Stimulated activated CD4-positive, alpha-beta T cell treated with anti-CD3 and anti-CD28 coated beads, TNF-alpha, amount 100 ng/mL, for 24 hours (primary cell): ENCODE results near the gene DPCD.
"Not testable (repeated sequence)": the region's sequence is repeated elsewhere in the genome, so short reads cannot be mapped to it uniquely, and the experiment has no call there.

Experiments
- DNase-seq, 3 experiments: peaks; one replicate each; pipeline ENCODE4 v3.0.0-alpha.2; 2020; ENCODE audit warnings: low read depth in 3 of 3

Gene DPCD

DNA sequence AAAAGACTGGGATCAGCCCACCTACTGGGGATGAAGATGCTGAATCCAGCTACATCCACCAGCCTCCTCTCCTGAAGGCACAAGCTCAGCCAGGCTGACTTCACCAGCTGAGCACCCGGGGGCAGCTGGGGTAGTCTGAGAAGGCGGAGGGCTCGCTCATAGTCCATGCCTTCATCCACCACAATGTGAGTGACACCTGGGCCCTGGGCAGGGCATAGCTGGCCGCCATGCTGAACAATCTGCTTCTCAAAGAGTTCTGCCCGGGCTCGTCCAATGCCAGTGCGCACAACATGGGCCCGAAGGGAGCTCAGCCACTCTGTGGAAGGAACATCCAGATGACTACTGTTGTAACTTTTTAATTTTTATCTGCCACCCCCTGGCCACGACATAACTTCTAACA lies 2.3 kb upstream of the DPCD start:
- no peak for DNase-seq

DNA sequence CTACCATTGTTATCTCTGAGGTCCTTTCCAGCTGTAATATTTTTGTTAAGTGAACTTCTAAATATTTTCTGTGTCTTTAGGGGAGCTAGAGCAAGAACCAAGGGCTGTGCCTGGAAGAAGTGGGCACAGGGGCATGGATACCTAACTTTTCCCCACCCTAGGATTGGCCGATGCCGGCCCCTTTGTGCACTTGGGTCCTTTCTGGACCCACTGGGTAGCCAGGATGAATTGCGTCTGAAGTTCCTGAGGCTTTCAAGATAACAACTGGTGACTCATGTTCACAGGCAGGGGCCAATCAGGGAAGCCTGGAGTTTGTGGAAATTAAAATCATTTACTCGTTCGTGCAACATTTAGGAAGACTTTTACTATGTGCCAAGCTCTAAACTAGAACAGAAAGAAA lies 758 bp downstream of the DPCD start:
- no peak for DNase-seq

DNA sequence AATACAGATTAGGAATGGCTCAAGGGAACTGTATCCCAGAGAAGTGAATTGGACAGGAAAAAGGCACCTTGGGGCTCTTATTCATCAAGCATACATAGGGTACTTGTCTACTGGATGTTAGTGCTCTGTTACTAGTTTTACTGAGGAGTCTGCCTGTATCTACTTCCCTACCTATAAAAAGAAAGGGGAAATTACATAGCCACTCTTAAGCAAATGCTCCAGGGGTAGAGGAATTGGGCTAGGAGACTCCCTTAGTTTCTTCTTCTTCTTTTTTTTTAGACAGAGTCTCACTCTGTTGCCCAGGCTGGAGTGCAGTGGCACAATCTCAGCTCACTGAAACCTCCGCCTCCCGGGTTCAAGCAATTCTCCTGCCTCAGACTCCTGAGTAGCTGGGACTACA lies 5.2 kb downstream of the DPCD start:
- DNase-seq: not testable (repeated sequence)

DNA sequence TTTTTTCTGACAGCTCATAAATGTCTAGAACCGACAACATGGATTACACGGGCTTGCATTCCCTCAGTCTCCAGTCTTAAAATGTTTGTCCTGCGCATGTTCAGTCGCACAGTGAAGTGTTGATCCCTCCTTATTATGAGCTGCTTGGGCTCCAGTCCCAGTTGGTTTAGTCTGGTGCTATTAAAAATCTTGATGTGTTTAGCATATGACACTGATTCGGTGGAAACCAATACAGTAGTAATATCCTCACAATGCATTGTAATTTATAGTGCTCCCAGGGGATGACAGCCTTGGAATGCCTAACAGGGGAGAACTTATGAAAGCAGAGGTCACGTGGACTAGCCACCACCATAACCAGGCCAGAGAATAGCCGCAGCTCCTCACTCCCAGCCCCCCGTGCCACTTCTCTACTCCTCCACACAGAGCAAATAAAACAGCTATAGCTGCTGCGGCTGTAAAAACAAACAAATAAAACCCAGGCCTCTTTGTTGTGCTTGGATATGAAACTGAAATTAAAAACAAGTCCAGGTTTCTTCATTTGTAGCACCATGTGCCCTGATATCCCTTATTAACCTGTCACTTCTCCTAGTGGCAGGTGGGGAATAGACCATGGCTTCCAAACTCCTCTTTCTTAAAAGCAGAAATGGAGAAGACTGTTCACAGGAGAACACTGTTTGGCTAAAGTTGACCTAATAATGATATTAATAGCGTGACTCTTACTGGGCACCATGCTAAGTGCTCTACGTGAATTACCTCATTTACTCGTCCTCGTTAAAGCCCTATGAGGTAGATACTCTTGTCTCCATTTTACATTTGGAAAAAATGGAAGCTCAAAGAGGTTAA lies 7.7 kb downstream of the DPCD start:
- no peak for DNase-seq

DNA sequence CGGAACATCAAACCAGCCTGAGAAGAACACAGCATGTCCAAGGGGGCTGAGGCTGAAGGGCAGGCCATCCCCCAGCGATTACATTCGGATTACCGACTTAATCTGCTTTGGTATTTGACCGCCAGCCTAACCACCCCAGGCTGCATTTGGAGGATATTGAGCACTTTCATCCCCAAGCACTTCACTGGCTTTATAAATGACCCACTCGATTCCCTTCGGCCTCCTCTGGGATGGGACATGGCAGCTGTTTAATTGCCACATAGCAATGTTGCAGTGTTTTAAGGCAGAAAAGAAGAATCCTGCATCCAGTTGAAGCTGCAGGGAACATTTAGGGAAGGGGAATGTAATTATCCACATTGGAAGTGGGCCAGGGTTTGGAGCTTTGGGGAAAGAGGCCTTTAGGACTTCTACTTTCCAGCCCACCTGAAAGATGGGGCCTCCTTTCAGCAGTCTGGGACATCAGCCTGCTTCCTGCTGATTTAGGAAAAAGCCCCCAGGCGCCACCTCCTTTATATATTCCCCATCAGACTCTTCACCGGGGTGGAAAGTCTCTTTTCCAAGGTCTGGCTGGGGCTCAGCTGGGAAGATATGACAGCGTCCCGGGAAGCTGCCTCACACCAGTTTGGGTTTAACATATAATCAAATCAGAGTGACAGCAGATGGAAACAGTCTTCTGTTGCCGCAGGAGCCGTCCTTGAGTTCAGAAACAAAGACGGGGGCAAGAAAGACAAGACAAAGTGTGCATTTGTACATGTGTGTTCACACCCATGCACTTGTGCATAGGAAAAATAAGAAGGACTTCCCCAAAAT lies 9.2 kb downstream of the DPCD start:
- no peak for DNase-seq

DNA sequence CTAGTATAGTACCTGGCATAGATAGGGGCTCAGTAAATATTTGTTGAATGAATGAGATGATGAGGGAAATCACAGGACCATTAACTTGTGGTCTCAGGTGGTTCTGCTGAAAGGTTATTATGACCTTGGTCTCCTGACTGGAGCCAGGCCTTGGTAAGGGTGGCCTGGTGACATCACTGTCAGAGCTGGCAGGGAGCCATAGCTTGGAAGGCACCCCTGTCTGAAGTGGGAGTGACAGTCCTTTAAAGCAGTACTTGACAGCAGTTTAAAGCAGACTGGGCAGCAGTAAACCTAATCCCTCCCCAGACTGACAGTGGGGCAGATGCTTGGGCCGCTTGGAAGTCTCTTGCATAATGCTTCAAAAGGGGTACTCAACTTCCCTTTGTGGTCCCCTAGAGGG lies 13.4 kb downstream of the DPCD start:
- DNase-seq: no peak

DNA sequence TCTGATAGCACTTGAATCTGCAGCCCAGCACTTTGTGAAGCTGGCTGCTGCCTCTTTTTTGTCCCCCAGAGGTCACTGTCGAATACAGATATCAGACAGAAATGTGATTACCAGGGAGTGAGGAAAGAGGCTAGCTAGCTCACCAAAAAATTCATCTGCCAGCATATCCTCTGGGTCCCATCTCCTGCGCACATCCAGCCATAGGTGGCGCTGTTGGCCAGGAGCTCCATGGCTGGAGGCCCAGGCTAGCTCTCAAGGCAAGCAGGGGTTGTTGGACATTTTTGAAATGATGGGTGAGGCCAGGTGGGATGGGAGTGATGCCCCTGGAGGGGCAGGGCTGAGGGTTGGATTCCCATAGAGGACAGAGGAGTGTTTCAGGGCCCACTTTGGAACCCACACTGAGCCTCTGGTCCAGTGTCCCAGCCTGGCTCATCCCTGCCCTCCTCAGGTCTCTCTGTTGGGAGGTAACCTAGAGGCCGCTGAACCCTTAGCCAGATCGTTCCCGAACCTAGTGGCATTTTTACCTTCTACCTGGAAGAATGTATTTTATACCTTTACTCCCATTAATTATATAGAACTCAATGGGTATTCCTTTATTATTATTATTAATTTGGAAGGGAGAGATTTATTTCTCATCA lies 14.8 kb downstream of the DPCD start:
- peak; percentile 44 to 73 (median 46) for DNase-seq

DNA sequence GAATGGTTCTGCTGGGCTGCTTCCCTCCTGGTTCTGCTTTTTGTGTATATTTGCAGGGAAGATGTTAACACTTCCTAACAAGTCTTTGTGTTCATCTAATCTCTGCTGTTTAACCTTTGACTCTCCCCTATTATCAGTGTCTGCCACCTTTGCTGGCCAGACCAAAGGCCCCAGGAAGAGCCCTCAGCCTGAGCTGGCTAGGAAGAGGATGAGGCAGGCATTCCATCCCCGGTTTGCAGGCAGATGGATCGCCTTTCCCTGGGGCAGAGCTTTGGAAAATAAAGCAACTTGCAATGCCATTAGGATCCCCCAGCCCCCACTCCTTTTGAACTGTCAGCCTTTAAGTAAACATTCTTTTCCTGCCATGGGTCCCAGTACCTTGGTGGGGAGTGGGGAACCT lies 19.0 kb downstream of the DPCD start:
- DNase-seq: no peak

DNA sequence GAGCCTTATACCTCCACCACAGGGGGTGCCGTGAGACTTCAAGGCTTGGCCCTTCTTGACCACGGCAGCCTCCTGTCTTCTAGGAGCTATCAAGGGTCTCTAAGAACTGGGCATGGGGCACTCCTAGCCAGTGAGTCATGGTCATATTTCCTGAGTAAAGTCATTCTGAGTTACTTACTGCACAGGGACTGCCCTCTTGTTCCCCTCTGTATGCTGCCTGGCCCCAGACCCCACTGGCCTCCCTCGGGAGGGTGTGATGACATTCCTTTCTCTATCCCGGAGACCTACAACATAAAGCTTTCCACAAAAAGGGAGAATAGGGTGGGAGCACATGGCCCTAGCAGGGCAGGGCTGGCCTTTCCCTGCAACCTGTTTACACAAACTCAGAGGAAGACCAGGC lies 21.4 kb downstream of the DPCD start:
- DNase-seq: no peak

DNA sequence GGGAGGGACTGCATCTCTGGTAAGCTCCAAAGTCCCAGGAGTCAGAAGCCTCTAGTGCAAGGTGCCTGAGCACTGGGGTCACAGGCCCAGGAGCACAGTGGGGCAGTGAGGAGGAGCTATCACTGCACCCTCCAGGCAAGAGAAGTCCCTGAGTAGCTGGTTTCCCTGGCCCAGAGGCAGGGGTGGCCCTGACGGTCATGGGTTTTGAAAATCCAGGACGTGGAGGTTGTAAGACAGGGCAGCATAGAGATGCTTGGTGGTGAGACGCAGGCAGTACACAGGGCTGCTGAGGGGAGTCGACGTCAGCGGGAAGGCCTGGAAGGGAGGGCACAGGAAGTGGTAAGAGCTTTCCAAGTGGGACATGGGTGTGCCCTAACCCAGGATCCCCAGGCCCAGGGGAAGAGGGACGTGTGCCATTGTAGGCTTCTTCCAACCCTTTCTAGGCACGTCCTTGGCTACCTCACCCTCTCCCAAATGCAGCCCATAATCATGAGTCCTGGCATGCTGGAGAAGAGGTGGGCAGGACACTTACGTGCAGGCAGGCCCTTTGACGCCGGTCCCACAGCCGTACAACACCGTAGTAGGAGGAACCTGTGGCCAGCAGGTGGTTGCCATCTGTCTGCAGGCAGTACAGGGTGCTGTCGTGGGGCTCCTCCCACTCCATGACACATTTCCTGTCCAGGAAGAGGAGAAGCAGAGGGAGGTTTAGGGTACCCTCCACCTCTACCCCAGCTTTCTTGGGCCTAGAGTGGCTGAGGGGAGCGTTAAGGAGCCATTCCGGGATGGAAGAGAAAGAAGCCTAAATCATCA lies 23.2 kb downstream of the DPCD start:
- DNase-seq: peak in 1 of 3 experiments; percentile 11

DNA sequence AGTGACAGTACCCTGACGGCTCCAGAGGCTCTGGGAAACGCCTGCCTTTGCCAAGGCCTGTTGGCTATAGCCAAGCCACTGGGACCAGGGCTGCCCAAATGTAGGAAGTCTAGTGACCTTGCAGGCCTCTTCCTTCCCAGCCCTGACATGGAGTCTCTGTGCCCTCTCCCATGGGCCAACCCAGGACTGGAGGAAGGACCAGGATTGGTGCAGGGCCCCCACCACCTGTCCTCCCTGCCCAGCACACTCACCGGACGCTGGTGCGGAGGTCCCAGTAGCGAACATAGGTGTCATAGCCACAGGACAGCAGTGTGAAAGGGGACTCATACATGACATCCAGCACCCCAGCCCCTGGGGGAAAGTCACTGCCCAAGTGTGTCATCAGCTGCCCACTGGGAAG lies 24.0 kb downstream of the DPCD start:
- no peak for DNase-seq

DNA sequence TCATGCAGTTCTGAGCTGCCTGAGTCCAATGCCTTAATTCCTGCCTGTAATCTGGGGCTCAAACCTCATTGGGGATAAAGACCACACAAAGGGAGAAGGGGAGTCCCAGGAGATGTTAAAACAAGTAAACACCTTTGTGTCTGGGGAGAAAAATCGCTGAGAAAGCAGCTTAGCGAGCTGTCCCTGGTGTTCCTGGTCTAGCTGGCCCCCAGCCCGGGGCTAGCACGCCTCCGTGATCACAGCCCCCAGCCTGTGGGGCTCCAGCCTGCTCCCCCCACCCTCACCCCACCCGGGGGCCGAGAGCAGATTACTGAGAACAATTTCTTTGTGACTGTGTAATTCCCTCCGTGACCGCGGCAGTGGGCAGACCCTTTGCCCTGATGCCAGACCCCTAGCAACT lies 24.8 kb downstream of the DPCD start:
- DNase-seq: no peak

DNA sequence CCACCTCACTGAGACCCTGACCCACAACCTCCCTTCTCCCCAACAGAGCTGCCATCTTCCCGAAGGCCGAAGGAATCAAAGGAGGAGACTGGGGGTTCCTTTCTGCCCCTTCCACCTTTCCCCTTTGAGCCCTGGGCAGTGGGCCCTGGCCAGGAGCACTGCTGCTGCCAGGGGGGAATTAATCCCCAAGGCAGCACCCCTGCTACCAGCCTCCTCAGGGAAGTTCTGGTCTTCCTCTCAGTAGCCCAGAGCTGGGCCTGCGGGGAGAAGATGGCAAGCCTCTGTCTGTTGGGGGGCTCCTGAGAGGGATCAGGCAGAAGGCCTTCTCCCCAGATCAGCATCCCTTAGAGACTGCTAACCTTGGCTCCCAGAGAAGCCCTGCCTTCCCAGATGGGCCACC lies 25.5 kb downstream of the DPCD start:
- no peak for DNase-seq

DNA sequence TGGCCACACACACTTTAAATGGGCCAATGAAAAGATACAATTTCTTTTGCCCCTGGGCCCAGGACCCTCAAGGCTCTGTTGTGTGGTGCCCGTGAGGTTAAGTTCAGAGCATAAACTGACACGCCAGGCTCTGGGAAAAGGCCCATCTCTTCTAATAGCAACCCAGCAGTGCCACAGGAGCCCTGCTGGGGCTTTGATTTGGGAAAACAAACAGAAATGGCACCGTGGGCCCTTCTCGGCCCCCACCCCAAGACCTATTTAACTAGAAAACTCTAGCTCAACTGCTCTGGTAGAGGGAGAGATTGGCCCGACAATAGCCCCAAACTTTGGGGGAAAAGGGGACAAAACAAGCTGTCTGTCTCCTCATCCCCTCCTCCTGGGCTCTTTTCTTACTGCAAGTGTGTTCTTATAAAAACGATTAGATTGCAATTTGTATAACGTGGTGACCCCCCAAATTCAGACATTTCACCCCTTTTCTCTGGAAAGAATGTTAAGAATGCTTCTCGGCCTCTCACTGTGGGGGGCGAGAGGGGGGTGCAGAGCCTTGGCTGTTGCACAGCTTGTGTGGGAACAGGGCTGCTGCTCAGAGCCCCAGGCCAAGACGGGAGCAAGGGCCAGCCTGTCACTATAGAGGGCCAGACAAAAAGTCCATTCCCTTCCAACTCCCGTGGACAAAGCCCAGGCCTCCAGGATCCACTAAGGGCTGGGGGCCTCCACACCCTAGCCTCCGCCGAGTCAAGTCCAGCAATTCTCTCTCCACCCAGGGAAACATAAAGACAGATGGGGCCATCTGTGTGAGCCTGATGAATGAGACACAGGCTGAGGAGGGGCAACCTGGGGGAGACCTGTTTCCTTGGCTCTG lies 26.8 kb downstream of the DPCD start:
- no peak for DNase-seq

DNA sequence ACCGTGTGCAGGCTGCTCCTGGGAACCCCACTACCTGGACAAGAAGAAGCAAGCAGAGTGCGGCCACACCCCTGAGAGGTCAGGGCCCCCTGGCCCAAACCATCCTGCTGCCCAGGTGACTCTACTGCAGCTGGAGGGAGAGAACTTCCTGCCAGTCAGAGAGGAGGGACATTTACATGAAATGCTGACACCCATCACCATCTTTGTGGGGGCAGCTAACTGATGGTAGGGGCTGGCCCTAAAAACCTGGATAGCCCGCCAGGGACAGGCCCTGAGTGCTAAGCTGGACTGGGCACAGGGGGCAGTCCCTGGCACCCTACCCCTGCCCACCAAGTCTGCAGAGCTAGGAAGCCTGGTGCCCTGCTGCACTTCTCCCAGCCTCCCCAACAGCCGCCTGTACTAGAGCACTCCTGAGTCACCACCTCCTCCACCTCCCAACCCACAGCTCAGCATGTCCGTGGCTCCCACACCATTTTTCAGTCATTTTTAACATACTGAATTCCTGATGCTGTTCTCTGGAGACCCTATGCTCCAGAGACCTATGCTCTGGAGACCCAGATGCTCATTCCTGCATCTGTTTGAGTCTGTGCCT lies 27.5 kb downstream of the DPCD start:
- no peak for DNase-seq

DNA sequence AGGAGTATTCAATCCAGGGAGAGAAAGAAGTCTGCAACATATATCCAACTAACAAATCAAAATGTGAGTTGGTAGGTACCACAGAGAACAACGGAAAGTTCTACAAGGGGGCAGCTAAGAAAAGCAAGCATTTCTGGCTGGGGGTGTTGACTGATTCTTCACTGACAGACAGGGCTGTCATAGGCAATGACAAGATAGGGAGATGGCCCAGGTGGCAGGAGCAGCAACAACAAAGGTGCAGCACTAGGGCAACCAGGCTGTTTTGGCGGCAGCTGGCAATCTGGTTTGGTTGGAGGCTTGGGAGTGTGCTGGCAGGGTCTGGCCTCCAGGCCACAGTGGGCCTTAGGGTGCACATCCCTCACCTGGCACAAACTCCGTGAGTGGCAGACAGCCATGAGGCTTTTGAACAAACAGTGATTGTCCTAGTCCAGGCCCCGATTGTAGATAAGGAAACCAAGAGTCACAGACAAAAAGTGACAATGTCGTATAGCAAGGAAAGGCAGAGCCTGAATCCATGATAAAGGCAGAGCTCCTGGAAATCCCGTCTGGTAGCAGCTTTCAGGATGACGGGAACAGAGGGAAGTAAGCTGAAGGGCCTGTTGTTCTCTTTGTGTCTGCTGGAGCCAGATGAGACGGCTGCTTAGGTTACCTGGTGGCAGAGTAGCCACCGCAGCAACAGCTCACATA lies 28.4 kb downstream of the DPCD start:
- no peak for DNase-seq

DNA sequence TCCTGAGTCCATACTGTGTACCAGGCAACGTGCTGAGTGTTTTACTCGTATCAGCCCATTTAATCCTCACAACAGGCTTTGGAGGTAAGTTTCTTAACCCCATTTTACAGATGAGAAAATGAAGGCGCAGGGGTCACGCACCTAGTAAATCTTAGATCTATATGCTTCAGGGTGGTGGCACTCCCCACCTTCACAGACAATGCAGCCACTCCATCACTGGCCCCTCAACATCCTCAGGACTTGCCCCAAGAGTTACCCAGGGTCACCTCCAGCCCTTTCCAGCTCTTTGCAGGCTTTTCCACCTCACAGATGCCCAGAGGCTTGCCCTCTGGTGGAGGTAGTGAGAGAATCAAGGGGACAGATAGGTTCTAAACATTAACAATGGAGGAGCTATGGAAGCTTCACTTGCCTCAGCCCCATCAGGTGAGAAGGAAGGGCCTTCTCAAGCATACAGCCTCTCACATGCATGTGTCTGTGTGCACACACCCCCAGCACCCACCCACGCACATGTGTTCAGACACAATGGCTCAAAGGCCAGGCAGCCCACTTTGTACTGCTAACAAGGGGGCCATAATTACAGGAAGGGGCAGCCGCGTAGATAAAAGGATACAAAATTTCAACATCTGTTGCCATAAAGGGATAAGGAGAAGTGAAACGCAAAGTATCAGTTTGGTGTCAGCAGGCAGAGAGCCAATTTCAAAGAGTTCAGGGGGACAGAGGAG lies 29.1 kb downstream of the DPCD start:
- DNase-seq: no peak

DNA sequence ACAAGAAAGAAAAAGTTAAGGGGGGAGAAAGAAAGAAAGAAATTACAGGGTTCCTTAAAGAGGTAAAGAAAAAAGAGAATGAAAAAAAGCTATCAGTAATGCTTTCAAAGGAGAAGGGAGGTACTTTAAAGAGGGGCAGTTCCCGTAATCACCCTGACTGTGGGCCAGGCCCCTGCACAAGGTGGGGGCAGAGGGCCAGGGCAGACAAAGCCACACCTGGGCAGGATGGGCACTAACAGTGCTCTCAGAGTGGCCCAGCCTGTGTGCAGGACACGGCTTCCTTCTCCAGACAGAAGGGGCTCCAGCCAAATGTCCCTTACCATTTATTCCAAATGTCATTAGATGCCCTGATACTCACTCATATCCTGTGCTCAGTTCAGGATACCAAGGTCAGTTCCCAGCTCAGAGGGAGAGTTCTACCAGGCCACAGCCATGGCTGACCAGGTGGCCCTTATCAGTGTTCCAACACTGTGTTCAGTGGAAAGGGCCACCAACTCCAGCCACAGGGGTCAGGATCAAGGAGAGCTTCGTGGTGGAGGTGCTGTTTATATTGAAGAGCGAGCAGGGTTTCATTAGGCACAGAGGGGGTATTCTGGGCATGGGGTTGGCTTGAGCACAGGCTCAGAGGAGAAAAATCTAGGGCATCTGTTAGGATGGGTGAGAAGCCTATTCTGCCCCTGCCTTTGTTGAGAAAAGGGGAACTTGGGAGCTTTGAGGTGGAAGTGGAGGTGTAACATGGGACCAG lies 29.9 kb downstream of the DPCD start:
- DNase-seq: no peak
